Astrocyte (in vitro differentiated cells and primary cell): ENCODE results near the gene DNAH5.

Source experiments
- EZH2 ChIP-seq: IDR thresholded peaks from 2 replicates; pipeline ENCODE4 v1.6.1; 2012; ENCODE audit warnings: mild to moderate bottlenecking, low read length, inconsistent platforms; ENCODE audit not compliant: insufficient read depth
- TF ChIP-seq, protein P1 (sequence below): IDR thresholded peaks from 2 replicates; pipeline ENCODE4 v1.5.1; 2011; ENCODE audit warnings: low read depth, mild to moderate bottlenecking, inconsistent platforms, low read length, moderate library complexity; ENCODE audit not compliant: insufficient read depth

DNA sequence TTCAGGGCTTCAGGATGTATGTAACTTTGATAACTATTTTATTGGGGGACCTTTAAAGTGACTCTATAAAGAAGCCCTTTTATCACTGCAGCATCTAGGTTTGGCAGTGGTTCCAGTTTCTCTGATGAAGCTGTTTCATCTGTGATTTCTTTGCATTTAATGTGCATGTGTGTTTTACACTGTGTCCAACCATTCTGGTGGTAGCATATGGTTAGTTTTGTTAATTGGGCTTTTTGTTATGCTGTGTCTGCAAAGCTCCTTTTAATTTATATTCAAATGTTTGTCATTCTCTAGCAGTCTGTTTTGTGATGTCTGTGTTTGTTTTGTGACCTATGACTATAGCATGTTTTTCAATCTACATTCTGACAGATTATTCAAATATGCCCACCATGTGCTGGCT, 294.8 kb downstream of the DNAH5 start:
- TF ChIP-seq, protein P1, sequence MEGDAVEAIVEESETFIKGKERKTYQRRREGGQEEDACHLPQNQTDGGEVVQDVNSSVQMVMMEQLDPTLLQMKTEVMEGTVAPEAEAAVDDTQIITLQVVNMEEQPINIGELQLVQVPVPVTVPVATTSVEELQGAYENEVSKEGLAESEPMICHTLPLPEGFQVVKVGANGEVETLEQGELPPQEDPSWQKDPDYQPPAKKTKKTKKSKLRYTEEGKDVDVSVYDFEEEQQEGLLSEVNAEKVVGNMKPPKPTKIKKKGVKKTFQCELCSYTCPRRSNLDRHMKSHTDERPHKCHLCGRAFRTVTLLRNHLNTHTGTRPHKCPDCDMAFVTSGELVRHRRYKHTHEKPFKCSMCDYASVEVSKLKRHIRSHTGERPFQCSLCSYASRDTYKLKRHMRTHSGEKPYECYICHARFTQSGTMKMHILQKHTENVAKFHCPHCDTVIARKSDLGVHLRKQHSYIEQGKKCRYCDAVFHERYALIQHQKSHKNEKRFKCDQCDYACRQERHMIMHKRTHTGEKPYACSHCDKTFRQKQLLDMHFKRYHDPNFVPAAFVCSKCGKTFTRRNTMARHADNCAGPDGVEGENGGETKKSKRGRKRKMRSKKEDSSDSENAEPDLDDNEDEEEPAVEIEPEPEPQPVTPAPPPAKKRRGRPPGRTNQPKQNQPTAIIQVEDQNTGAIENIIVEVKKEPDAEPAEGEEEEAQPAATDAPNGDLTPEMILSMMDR: no peak
- TF ChIP-seq EZH2: no peak
